WERI-Rb-1 (cell line): ENCODE results near the gene ZNF618.

Source experiments
- DNase-seq: peaks from one replicate; pipeline ENCODE4 v3.0.0-alpha.2; 2020
- H3K27ac ChIP-seq: fragments of 250-450 bp; sonication (Bioruptor Pico); 2 replicates; pipeline ENCODE4 v1.5.1; 2020; ENCODE audit warnings: mild to moderate bottlenecking, moderate library complexity
- H3K27me3 ChIP-seq: fragments of 250-450 bp; sonication (Bioruptor Pico); 2 replicates; pipeline ENCODE4 v1.5.1; 2021; ENCODE audit warnings: mild to moderate bottlenecking, low read depth, moderate library complexity; ENCODE audit not compliant: insufficient read depth, severe bottlenecking
- H3K36me3 ChIP-seq: fragments of 250-450 bp; sonication (Bioruptor Pico); 2 replicates; pipeline ENCODE4 v1.5.1; 2020; ENCODE audit warnings: mild to moderate bottlenecking, moderate library complexity
- H3K4me3 ChIP-seq: 2 replicates; pipeline ENCODE4 v1.5.1; 2011; ENCODE audit warnings: low read depth, mild to moderate bottlenecking, control low read depth, low read length
- H3K9me3 ChIP-seq: fragments of 250-450 bp; sonication (Bioruptor Pico); 2 replicates; pipeline ENCODE4 v1.5.1; 2021; ENCODE audit warnings: mild to moderate bottlenecking, moderate library complexity; ENCODE audit not compliant: severe bottlenecking
- CTCF ChIP-seq: IDR thresholded peaks from 2 replicates; pipeline ENCODE4 v1.5.1; 2011; ENCODE audit warnings: low read depth, mild to moderate bottlenecking, control low read depth, inconsistent platforms, low read length

Gene ZNF618

GRCh38 chr9:114077162-114077837, 201.2 kb downstream of the ZNF618 start:
- Histone ChIP-seq H3K36me3 (no peaks in the 10 kb centered on the region), H3K27me3 (no peaks in the 10 kb centered on the region), H3K4me3 (no peak overlapping the region), H3K9me3 (no peaks in the 10 kb centered on the region), H3K27ac (no peak overlapping the region)
- no peak for TF ChIP-seq CTCF
- DNase-seq: no peak

GRCh38 chr9:114078021-114078780, 202.1 kb downstream of the ZNF618 start, which contains the start of gene AMBP:
TSS of gene AMBP (minus strand) at chr9:114078300. CDS start at chr9:114078209, 91 bp downstream.
- peak; percentile 43 for DNase-seq
- TF ChIP-seq CTCF: no peak
- Histone ChIP-seq H3K4me3 (no peak within 1 kb of the TSS), H3K27me3 (no peaks in the 10 kb centered on the region), H3K9me3 (no peaks in the 10 kb centered on the region), H3K36me3 (no peaks in the 10 kb centered on the region), H3K27ac (no peak within 1 kb of the TSS)

GRCh38 chr9:114078781-114079156, 202.7 kb downstream of the ZNF618 start:
- Histone ChIP-seq H3K9me3 (no peaks in the 10 kb centered on the region), H3K4me3 (no peak overlapping the region), H3K27ac (no peak overlapping the region), H3K36me3 (no peaks in the 10 kb centered on the region), H3K27me3 (no peaks in the 10 kb centered on the region)
- no peak for DNase-seq
- TF ChIP-seq CTCF: no peak

- Histone ChIP-seq H3K27me3 (no peaks in the 10 kb centered on the region), H3K36me3 (no peaks in the 10 kb centered on the region), H3K27ac (no peak overlapping the region), H3K9me3 (no peaks in the 10 kb centered on the region), H3K4me3 (no peak overlapping the region)
- no peak for DNase-seq
- TF ChIP-seq CTCF: no peak
Measured at GRCh38 chr9:114080195-114080772, 204.2 kb downstream of the ZNF618 start.

- no peak overlapping the region for H3K4me3 ChIP-seq
- no peaks in the 10 kb centered on the region for H3K9me3 ChIP-seq
- no peaks in the 10 kb centered on the region for H3K36me3 ChIP-seq
- H3K27me3 ChIP-seq: no peaks in the 10 kb centered on the region
- no peak overlapping the region for H3K27ac ChIP-seq
- TF ChIP-seq CTCF: no peak
- DNase-seq: no peak
Measured at GRCh38 chr9:114080773-114081440, 204.8 kb downstream of the ZNF618 start.
